GM19025 (cell line): ENCODE data around the gene PRIM2.
"Not testable (repeated sequence)": the region's sequence is repeated elsewhere in the genome, so short reads cannot be mapped to it uniquely, and the experiment has no call there.

Source experiments
- ATAC-seq: cut with Tn5 transposase; IDR thresholded peaks from one replicate; pipeline ENCODE4 v1.9.1; 2021; ENCODE audit warnings: mild to moderate bottlenecking, low read depth, moderate library complexity; ENCODE audit not compliant: unreplicated experiment

PRIM2 gene, protein sequence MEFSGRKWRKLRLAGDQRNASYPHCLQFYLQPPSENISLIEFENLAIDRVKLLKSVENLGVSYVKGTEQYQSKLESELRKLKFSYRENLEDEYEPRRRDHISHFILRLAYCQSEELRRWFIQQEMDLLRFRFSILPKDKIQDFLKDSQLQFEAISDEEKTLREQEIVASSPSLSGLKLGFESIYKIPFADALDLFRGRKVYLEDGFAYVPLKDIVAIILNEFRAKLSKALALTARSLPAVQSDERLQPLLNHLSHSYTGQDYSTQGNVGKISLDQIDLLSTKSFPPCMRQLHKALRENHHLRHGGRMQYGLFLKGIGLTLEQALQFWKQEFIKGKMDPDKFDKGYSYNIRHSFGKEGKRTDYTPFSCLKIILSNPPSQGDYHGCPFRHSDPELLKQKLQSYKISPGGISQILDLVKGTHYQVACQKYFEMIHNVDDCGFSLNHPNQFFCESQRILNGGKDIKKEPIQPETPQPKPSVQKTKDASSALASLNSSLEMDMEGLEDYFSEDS

DNA sequence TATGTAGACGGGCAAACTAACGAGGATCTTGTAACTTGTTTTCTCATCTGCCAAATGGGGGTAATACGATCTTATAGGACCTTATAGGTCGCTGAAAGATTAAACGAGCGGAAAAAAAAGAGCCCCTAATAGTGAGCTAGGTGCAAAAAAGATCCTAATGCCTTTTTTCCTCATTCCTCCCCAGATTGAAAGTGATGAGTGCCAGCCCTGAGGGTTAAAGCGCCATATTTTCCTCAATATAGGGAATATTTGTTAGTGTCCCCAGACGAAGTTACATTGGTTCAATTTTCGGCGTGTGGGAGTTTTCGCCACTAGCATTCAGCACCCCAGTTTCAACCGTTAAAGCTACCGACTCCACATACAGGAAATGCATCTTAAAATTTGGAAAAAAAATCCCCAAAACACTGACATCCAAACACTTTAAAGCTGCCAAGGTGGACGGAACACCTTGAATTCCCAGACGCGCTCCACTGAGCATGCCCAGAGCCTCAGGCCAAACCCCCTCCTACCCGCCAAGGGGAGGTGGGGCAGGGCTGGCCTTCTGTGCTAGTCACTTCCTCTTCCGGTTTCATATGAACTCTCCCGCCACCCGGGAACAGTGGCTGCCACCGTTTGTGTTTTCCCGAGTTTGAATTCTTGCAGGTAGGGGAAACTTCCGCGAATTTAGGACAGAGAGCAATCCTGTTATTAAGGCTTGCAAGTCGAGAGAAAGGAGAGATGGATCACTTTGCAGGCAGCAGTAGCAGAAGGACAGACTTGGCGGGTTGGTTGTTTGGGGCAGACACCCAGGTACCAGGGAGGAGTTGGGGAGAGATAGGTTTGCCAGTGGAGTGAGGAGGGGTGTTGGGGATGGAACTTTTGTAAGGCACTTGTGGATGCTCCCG, at the start of gene PRIM2:
PRIM2 (plus strand) TSS at position 571 of the 884 bp plus-strand sequence. CDS start 816 bp downstream, outside the sequence.
- ATAC-seq = peak; percentile 81

DNA sequence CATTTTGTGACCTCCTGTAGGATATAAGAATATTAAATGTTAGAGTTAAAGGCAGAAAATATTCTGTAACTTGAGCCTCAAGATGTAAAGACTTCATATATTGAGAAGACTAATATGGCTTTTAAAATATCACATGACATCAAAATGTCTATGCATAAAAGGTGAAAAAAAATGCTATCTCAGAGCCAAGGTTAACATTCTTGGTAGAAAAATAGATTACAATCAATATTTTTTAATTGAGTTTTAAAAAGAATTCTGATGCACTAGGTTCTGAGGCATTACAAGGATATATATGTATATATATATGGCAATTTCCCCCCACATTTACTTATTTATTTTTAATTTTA, 49.2 kb upstream of the PRIM2 start:
- ATAC-seq = no peak

DNA sequence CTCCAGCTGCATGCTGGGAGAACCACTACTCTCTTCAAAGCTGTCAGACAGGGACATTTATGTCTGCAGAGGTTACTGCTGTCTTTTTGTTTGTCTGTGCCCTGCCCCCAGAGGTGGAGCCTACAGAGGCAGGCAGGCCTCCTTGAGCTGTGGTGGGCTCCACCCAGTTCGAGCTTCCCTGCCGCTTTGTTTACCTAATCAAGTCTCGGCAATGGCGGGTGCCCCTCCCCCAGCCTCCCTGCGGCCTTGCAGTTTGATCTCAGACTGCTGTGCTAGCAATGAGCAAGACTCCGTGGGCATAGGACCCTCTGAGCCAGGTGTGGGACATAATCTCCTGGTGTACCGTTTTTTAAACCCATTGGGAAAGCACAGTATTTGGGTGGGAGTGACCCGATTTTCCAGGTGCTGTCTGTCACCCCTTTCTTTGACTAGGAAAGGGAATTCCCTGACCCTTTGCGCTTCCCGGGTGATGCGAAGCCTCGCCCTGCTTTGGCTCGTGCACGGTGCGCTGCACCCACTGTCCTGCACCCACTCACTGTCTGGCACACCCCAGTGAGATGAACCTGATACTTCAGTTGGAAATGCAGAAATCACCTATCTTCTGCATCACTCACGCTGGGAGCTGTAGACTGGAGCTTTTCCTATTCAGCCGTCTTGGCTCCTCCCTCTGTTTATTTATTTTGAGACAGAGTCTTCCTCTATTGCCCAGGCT, 43.2 kb upstream of the PRIM2 start:
- not testable (repeated sequence) for ATAC-seq

DNA sequence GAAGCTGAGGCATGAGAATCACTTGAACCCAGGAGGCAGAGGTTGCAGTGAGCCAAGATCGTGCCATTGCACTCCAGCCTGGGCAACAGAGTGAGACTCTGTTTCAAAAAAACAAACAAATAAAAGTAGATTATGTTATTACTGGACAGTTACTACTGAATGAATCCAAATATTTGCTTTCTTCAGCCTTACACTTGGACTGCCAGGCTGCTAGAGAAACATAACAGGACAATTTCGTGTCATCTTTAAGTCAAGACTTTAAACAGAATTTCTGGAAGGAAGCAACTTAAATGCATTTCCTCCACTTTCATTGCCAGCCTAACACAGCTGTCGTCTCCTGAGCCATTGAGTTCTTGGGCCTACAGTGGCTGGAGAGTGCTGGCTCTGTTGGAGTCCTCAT, 42.0 kb upstream of the PRIM2 start:
- ATAC-seq = no peak

DNA sequence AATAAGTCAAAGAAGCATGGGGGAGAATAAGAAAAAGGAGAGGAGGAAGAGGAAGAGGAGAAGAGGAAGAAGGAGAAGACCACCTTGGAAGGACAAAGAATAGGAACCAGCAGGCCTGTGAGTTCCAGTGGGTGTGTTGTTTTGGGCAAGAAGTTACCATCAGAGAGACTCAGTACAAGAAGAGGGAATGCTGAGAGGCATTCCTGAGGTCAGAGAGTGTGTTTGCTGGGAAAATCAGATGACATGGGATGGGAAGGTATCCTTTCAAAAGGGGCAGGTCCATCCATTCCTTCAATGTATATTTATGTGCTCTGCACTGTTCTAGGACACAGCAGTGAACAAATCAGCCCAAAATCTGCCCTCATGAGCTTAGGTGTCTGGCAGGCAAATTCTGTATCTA, 40.5 kb upstream of the PRIM2 start:
- no peak for ATAC-seq

DNA sequence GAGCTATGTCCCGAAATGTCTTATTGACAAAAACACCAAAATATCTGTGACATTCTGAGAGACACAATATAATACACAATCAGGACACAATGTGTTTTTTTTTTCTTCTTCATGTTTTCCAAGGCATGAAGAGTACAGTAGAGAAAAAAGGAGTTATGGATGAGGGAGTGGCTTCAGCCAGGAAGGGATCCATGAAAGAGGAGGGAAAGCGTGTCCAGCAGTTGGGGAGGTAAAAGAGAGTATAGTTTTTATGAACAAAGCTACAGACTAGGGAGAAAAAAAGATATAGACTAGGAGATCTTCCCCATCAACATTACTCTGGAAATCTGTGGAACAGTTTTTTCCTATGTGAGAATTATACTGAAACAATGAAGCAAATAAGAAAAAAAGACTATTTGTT, 38.9 kb upstream of the PRIM2 start:
- no peak for ATAC-seq

DNA sequence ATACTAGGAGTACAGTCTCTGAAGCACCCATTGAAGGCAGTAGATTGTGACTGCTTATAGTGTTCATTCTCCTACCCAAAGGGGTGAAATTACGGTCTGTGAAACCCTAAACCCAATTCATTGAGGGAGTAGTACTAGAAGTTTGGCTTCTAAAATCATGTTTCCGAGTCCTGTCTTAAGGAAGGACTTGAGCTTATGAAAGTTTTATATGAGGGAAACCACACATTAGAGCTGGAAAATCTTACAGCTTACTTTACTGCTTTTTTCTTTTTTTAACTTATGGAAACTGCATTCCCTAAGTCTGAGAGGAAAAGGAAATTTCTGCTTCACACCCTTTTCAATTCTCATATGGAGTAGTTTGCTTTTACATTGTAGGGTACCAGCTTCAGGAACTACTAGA, 38.4 kb upstream of the PRIM2 start:
- no peak for ATAC-seq

DNA sequence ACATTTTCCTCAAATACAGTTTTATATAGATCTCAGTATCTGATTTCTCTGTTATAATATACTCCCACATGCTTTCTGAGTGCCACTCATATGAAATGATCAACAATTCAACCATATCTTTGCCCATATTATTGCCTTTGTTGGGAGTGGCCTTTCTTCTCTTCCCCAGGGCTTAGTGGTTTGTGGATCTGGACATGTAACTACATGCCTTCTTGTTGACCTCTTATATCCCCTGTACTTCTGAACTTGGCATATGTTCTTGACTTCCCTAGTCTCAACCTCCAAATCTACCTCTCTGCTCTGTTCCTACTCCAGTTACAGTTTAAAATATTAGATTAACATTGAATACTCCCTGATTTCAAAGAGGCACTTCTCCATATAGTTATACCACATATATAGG, 34.3 kb upstream of the PRIM2 start:
- no peak for ATAC-seq

DNA sequence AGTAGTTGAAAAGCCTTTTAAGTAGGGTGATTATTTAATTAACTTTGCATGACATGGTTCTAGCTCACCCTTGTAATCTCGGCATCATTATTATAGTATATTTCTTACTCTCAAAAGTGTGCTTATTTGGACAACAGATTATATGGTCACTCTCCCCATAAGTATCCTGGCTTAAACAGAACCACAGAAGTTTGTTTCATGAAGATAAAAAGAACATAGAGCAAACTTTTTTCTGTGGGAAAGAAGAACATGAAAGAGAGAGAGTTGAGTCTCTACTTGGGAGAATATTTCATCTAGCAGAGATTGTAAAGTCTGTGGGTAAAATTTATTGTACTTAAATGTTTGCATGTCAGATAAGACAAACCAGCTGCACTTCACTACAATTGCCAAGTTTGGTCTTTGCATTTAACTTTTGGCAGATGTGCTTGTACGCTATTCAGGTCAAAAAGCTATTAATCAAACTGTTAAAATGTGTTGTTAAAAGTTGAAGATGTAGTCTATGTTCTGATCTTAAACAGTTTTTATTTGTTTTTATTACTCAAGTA, 33.4 kb upstream of the PRIM2 start:
- no peak for ATAC-seq

DNA sequence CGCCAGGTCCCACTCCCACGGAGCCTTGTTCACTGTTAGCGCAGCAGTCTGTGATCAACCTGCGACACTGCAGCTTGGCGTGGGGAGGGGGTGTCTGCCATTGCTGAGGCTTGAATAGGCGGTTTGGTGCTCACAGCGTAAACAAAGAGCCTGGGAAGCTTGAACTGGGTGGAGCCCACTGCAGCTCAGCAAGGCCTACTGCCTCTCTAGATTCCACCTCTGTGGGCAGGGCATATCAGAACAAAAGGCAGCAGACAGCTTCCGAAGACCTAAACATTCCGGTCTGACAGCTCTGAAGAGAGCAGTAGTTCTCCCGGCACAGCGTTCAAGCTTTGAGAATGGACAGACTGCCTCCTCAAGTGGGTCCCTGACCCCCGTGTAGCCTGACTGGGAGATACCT, 29.3 kb upstream of the PRIM2 start:
- not testable (repeated sequence) for ATAC-seq

DNA sequence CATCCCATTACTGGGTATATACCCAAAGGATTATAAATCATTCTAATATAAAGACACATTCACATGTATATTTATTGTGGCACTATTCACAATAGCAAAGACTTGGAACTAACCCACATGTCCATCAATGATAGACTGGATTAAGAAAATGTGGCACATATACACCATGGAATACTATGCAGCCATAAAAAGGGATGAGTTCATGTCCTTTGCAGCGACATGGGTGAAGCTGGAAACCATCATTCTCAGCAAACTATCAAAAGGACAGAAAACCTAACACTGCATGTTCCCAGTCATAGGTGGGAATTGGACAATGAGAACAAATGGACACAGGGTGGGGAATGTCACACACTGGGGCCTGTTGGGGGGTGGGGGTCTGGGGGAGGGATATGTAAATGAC, 24.0 kb upstream of the PRIM2 start:
- ATAC-seq = not testable (repeated sequence)

DNA sequence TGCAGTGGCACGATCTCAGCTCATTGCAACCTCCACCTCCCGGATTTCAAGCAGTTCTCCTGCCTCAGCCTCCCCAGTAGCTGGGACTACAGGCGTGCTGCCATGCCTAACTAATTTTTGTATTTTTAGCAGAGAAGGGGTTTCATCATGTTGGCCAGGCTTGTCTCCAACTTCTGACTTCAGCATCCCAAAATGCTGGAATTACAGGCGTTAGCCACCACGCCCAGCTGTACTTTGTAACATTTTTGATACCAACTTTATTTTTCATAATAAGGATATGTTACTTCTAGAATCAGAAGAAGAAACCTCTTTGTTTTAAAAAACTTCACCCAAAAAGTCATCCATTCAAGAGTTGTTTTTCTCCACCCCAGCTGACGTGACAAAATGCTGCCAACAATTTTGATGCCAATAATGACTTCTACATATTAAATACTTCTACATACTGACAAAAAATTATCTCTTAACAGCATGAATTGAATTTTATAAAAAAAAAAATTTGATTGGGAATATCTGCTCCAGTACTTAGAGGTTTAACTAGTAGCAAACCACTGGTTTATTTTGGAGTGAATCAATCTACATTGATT, 22.5 kb upstream of the PRIM2 start:
- no peak for ATAC-seq

DNA sequence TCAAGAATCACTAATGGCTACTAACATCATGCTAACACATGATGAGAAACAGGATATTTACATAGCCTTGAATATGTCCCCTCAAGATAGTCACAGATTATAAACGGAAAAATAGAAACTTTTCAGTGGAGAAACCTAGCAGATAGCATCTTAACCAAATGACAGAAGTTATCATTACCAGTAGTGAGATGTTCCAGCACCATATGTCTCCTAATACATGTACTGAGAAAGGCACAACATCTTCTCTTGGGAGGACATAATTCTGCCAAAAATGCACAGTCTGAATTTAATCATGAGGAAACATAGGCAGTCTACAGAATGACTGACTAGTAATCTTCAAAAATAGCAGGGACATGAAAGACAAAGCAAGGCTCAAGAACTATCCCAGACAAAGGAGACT, 19.9 kb upstream of the PRIM2 start:
- ATAC-seq = no peak

DNA sequence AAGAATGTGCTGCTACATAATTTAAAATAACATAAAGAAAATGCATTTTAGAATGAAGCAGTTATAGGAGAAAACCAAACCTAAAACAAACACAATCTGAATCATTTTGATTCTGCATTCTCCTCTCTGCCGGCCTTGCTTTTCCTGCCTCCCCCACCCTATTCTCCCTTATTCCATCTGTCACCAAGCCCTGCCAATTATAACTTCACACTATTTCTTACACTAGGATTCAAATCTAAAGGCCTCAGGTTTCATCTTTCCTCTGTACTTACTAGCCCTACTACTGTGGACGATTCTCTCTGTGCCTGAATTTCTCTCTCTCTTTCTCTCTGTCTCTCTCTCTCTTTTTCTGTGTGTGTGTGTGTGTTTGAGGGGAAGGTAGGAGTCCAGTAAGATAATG, 18.7 kb upstream of the PRIM2 start:
- no peak for ATAC-seq

DNA sequence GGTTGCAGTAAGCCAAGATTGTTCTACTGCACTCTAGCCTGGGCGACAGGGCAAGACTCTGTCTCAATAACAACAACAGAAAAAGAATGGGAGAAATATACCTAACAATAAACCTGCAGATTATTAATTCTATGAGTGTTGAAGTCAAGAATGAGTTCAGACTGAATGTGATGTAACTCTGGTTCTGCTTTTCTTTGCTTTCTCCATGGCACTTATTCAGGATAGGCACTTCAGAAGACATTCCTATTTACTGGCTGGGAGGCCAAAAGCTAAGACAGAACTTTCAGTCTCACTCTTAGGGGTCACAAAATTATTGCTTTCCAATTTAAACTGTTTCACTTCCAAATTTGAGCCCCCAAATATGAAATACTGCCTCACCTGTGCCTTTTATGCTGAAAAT, 15.7 kb upstream of the PRIM2 start:
- ATAC-seq = no peak

DNA sequence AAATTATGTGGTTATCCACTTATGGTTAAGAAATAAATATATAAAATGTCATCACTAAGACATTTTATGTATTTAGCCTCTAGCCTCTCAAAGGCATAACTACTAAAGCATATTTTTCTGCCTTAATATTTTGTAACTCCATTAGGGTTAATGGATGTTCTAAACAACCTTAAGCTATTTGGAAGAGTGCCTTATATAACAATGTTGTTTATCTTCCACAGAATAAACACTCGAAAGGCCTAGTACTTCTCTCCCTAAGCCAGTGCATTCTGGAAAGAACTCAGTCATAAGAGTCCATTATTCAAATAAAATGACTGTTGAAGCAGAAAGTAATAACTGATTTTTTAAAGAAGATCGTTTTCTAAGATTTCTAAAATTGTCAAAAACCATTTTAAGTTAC, 15.0 kb upstream of the PRIM2 start:
- ATAC-seq = no peak

DNA sequence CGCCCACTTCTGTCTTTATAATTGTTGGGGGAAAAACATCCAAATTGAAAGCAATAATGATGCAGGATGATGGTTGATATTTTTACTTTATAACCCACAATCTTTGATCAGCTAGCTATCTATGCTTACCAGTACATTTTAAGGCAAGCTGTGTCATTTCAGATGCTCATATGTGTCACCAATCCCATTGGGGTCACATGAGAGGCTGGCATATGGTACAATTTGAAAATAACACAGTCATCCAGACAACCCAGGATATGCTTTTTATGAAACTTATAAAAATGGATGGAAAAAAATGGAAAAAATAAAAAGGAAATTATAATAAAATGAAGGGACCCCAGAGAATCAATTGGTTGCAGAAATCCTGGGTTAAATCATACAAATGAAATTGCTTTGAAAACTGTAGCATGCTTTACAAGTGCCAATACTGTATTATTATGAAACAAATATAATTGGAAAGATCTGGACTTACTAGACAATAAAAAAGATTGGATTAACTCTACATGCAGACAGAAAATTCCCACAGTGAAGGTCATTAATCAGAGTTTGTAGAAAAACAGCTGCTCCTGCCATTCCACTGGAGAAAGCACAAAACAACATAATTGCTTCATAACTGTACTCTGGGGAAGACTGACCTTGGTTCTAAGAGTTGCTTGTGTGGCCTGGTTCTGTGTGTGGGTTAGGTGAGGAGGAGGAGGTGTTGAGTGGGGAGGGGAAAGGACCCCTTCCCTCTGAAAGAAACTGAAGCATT, 13.3 kb upstream of the PRIM2 start:
- no peak for ATAC-seq

DNA sequence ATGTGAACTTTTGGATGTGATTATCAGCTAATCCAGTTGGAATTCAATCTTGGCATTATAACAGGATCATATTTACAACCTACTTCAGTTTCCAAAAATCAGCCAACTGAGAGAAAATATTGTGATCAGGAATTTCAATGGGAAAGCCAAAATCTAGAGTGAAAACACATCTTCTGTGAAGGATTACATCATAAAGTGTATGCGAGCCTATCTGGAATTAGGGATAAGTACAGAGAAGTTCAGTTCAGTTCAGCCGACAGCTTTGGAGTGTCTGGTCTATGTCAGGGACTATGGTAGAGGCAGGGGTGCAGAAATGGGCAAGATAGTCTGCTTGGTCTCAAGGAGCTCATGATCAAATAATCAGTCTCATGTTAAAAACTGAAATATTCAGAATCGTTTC, 12.3 kb upstream of the PRIM2 start:
- no peak for ATAC-seq

DNA sequence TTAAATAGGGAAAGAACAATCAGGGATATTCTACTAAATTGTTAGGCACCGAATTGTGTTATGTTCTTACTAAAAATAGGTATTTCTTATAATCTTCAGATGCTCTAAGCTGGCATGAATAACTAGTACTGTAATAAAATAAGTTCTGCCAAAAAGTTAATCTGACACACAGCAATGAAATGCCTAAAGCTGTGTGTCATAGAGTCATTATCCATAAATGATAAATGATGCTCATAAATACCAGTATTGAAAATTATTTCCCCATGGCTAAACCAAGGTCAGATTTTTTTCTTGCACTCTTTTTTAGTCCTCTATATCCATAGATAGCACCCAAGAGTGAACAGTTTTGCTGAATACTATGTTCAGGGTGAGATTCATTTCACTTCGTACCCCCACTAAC, 11.7 kb upstream of the PRIM2 start:
- no peak for ATAC-seq

DNA sequence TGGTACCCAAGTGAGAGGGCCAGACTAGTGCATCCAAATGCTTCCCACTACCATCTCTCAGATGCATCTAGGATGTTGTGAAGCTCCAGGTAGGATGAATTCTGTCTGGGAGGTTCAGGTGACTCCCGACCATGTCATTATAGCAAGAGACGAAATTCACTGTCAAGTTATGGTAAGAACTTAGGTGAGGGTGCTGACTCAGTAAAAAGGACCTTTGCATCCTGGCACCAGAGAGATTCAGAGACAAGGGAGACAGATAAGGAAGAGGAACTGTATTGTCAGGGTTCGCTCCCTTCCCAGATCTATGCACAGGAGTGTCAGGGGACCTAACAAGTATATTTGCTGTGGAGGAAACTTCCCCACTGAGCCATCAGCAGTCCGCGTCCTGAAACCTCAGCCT, 11.2 kb upstream of the PRIM2 start:
- ATAC-seq = no peak
